MCF 10A (cell line): Measurements from ENCODE around the gene HSP90AB1. TPM values are rescaled to one million over a fixed set of nuclear protein-coding genes. Genes with fewer than 3 reads are reported as not detected.

Experiments
- BruUV-seq: library from RNA; stranded (reverse); fragments of 400-500 nt; replicated peaks from 2 replicates; lab custom pipeline; 2021; lab: Mats Ljungman, UMichigan
- CTCF ChIA-PET: fragments of 300-600 bp; sonication (Branson Sonifier 250); formaldehyde crosslinking; extraction: SDS; loops from one replicate; lab custom pipeline; 2021; ENCODE audit warnings: antibody characterized with exemption, inconsistent platforms; lab: Yijun Ruan, JAX
- POLR2A ChIA-PET: fragments of 300-600, 350-650 bp; sonication (Branson Sonifier 250); formaldehyde crosslinking; extraction: SDS; loops from one replicate; lab custom pipeline; 2020; ENCODE audit warnings: antibody characterized with exemption, inconsistent platforms; lab: Yijun Ruan, JAX
- DNase-seq: peaks from one replicate; pipeline ENCODE4 v3.0.0-alpha.2; 2018; ENCODE audit not compliant: unreplicated experiment
- H3K27ac Mint-ChIP-seq: one replicate; pipeline ENCODE4 v1.8.0; 2022; ENCODE audit warnings: mild to moderate bottlenecking, low read depth, mixed read lengths; ENCODE audit not compliant: unreplicated experiment
- H3K27me3 Mint-ChIP-seq: one replicate; pipeline ENCODE4 v1.8.0; 2022; ENCODE audit warnings: mixed read lengths; ENCODE audit not compliant: insufficient read depth, unreplicated experiment
- H3K36me3 Mint-ChIP-seq: one replicate; pipeline ENCODE4 v1.8.0; 2022; ENCODE audit warnings: mild to moderate bottlenecking, moderate library complexity, mixed read lengths; ENCODE audit not compliant: insufficient read depth, unreplicated experiment
- H3K4me1 Mint-ChIP-seq: one replicate; pipeline ENCODE4 v1.8.0; 2022; ENCODE audit warnings: mixed read lengths; ENCODE audit not compliant: insufficient read depth, unreplicated experiment
- H3K4me3 Mint-ChIP-seq: one replicate; pipeline ENCODE4 v1.8.0; 2022; ENCODE audit warnings: mild to moderate bottlenecking, moderate library complexity, mixed read lengths; ENCODE audit not compliant: unreplicated experiment
- H3K9me3 Mint-ChIP-seq: one replicate; pipeline ENCODE4 v1.8.0; 2022; ENCODE audit warnings: mixed read lengths; ENCODE audit not compliant: unreplicated experiment
- CTCF ChIP-seq: fragments of 200-600 bp; IDR thresholded peaks from one replicate; pipeline ENCODE4 v1.8.0; 2022; ENCODE audit warnings: antibody characterized with exemption, mild to moderate bottlenecking; ENCODE audit not compliant: unreplicated experiment
- intact Hi-C: fragments of 100-400 bp; cut with micrococcal nuclease; formaldehyde crosslinking; loops from 2 replicates; pipeline ENCODE4 v1.14.1; 2022
- total RNA-seq: library from RNA; stranded (reverse); gene quantifications from 2 replicates; pipeline ENCODE4 v1.2.3, GENCODE V29; 2022

HSP90AB1 gene
- total RNA-seq, 1 experiment from 2014 or later, result 577 TPM

- no peak overlapping the region for H3K27ac Mint-ChIP-seq
- ChIA-PET CTCF (no interaction called here), POLR2A (interaction anchor here (1.3 kb wide), 1 partner anchor 27 kb away, joined by 4 read pairs; the partner anchor contains the start of gene AARS2)
- no peaks in the 10 kb centered on the region for H3K4me1 Mint-ChIP-seq
- DNase-seq, result peak; percentile 39
- no peaks in the 10 kb centered on the region for H3K9me3 Mint-ChIP-seq
- peaks cover 75% of the 10 kb centered on the region for H3K27me3 Mint-ChIP-seq
- intact Hi-C loops, result no loop called here
- TF ChIP-seq CTCF, result no peak
- H3K4me3 Mint-ChIP-seq, result no peak overlapping the region
- no TSS peak for BruUV-seq
- no peaks in the 10 kb centered on the region for H3K36me3 Mint-ChIP-seq
Observed at GRCh38 chr6:44285552-44286284, 38.8 kb downstream of the HSP90AB1 start.

- POLR2A ChIA-PET, result no interaction called here
Observed at GRCh38 chr6:44286285-44286565, 39.3 kb downstream of the HSP90AB1 start.

GRCh38 chr6:44286747-44287146 lies 39.8 kb downstream of the HSP90AB1 start:
- no peak overlapping the region for H3K27ac Mint-ChIP-seq
- no peaks in the 10 kb centered on the region for H3K36me3 Mint-ChIP-seq
- no peaks in the 10 kb centered on the region for H3K4me1 Mint-ChIP-seq
- CTCF ChIA-PET, result no interaction called here
- no peak for TF ChIP-seq CTCF
- intact Hi-C loops, result no loop called here
- H3K9me3 Mint-ChIP-seq, result no peaks in the 10 kb centered on the region
- H3K4me3 Mint-ChIP-seq, result no peak overlapping the region
- POLR2A ChIA-PET, result no interaction called here
- DNase-seq, result no peak
- BruUV-seq, result no TSS peak
- H3K27me3 Mint-ChIP-seq, result peaks cover 86% of the 10 kb centered on the region

More at GRCh38 chr6:44286285-44286565, 39.3 kb downstream of the HSP90AB1 start:
- BruUV-seq, result no TSS peak
- Mint-ChIP-seq H3K4me3 (no peak overlapping the region), H3K36me3 (no peaks in the 10 kb centered on the region), H3K4me1 (no peaks in the 10 kb centered on the region), H3K27me3 (peaks cover 81% of the 10 kb centered on the region), H3K27ac (no peak overlapping the region), H3K9me3 (no peaks in the 10 kb centered on the region)
- TF ChIP-seq CTCF, result no peak
- CTCF ChIA-PET, result no interaction called here
- intact Hi-C loops, result no loop called here
- DNase-seq, result no peak

DNA sequence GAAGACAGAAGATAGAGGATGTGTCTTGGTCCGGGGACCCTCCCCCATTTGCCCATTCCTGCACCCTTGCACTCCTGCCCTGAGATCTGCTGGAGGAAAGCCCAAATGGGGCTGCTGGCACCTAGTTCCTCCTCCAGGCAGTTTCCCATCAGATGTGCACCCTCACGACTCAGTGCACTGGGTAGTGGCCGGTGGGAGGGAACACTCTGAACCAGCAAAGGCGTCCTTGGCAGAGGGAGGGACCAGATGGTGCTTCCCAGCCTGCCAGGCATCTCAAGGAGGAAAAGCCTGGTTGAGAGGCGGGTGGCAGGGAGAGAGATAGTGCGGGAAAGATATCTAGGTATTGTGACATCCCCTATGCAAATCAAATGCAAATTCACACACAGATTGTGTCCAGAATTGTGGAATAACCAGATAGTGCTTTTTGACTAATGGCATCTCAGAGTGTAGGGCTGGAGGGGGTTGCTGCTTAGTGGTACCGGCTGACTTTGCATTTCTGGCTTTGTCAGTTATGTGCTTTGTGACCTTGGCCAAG lies 42.9 kb downstream of the HSP90AB1 start:
- CTCF ChIA-PET, result interaction anchor here (0.6 to 0.9 kb wide), 2 partner anchors 37 to 193 kb away, joined by 3 read pairs; no protein-coding TSS in a partner anchor
- POLR2A ChIA-PET, result interaction anchor here (0.6 kb wide), 1 partner anchor 25 kb away, joined by 4 read pairs; no protein-coding TSS in a partner anchor
- peaks cover 76% of the 10 kb centered on the region for H3K27me3 Mint-ChIP-seq
- no peaks in the 10 kb centered on the region for H3K9me3 Mint-ChIP-seq
- no peak for DNase-seq
- no peaks in the 10 kb centered on the region for H3K36me3 Mint-ChIP-seq
- no peaks in the 10 kb centered on the region for H3K4me1 Mint-ChIP-seq
- BruUV-seq, result no TSS peak
- no peak overlapping the region for H3K27ac Mint-ChIP-seq
- TF ChIP-seq CTCF, result no peak
- intact Hi-C loops, result no loop called here
- H3K4me3 Mint-ChIP-seq, result no peak overlapping the region
